Osteocyte (in vitro differentiated cells): ENCODE results near the gene ARVCF. TPM values are rescaled to one million over a fixed set of nuclear protein-coding genes. Genes with fewer than 3 reads are reported as not detected.
"Not testable (repeated sequence)": the region's sequence is repeated elsewhere in the genome, so short reads cannot be mapped to it uniquely, and the experiment has no call there.

Experiments
- DNase-seq: peaks from one replicate; pipeline ENCODE4 v3.0.0; 2021; ENCODE audit warnings: mixed read lengths; ENCODE audit not compliant: unreplicated experiment; ENCODE audit errors: extremely low spot score
- H3K27ac Mint-ChIP-seq: one replicate; pipeline ENCODE4 v1.8.0; 2021; ENCODE audit warnings: mild to moderate bottlenecking, mixed read lengths; ENCODE audit not compliant: unreplicated experiment
- H3K27me3 Mint-ChIP-seq: one replicate; pipeline ENCODE4 v1.8.0; 2021; ENCODE audit warnings: mixed read lengths; ENCODE audit not compliant: unreplicated experiment
- H3K36me3 Mint-ChIP-seq: one replicate; pipeline ENCODE4 v1.8.0; 2021; ENCODE audit warnings: mixed read lengths; ENCODE audit not compliant: unreplicated experiment
- H3K4me1 Mint-ChIP-seq: one replicate; pipeline ENCODE4 v1.8.0; 2021; ENCODE audit warnings: mixed read lengths; ENCODE audit not compliant: unreplicated experiment
- H3K4me3 Mint-ChIP-seq: one replicate; pipeline ENCODE4 v1.8.0; 2021; ENCODE audit warnings: mild to moderate bottlenecking, moderate library complexity, mixed read lengths; ENCODE audit not compliant: unreplicated experiment
- H3K9me3 Mint-ChIP-seq: one replicate; pipeline ENCODE4 v1.8.0; 2021; ENCODE audit warnings: mixed read lengths; ENCODE audit not compliant: unreplicated experiment
- total RNA-seq: library from RNA; stranded (reverse); gene quantifications from 2 replicates; pipeline ENCODE4 v1.2.1, GENCODE V29; 2021
- TF ChIP-seq, protein P1 (sequence below): fragments of 200-600 bp; sonication (generic); IDR thresholded peaks from 2 replicates; pipeline ENCODE4 v1.5.0; 2021; ENCODE audit warnings: antibody characterized with exemption, mild to moderate bottlenecking, moderate library complexity

Gene ARVCF
- total RNA-seq, 1 donor from 2014 or later: 29.3 TPM

DNA sequence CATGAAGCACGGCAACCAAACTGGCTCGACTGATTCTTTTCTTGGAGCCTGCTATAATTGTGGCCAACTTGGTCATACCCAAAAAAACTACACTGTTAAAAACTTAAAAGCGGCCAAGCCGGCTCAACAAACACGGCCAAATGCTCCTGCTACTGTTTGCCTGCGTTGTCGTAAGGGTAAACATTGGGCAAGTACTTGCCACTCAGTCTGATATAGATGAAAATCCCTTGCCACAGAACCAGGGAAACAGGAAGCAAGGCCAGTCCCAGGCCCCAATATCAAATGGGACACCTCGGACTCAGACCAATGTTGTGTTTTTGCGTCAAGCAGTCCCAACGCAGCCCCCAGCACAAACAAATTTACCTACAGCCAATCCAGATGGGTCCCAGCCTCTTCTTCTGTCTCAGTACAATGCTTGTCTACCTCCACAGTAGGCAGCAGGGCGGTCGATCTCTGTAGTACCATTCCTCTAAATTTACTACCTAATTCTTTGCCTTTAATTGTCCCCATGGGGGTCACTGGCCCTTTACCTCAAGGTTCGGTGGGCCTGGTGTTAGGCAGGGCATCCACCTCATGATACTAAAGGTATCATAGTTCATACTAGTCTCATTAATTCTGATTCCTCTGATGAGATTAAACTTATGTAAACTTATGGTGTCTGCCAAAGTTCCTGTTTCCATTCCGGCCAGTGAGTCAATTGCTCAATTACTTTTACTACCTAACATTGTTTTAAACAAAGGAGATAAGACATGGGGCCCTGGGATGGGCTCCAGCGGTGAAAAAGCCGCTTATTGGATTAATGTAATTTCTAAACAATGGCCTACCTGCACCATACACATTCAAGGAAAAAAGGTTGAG, 78.8 kb downstream of the ARVCF start:
- Mint-ChIP-seq H3K27ac (no peak overlapping the region), H3K36me3 (peaks cover 10% of the 10 kb centered on the region), H3K9me3 (peaks cover 17% of the 10 kb centered on the region), H3K27me3 (no peaks in the 10 kb centered on the region), H3K4me3 (no peak overlapping the region), H3K4me1 (peaks cover 18% of the 10 kb centered on the region)
- DNase-seq: no peak
- TF ChIP-seq, protein P1, sequence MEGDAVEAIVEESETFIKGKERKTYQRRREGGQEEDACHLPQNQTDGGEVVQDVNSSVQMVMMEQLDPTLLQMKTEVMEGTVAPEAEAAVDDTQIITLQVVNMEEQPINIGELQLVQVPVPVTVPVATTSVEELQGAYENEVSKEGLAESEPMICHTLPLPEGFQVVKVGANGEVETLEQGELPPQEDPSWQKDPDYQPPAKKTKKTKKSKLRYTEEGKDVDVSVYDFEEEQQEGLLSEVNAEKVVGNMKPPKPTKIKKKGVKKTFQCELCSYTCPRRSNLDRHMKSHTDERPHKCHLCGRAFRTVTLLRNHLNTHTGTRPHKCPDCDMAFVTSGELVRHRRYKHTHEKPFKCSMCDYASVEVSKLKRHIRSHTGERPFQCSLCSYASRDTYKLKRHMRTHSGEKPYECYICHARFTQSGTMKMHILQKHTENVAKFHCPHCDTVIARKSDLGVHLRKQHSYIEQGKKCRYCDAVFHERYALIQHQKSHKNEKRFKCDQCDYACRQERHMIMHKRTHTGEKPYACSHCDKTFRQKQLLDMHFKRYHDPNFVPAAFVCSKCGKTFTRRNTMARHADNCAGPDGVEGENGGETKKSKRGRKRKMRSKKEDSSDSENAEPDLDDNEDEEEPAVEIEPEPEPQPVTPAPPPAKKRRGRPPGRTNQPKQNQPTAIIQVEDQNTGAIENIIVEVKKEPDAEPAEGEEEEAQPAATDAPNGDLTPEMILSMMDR: no peak

DNA sequence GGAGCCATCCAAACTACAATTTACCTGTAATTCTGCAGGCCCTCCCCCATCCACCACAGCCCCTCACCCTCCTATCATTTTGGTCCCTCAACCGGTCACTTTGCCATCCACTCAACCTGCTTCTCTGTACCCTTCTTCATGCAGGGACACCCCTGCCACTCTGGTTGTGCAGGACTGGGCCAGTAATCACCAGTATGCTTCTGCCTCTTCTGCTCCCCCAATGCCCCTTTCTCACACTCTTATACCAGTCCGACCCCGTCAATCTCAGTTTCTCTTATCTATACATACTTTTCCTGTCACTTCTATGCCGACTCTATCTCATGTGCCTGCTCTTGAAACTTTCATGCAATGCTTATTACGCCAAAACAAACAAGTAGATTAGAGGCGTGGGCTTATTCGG, 80.1 kb downstream of the ARVCF start:
- H3K9me3 Mint-ChIP-seq: peaks cover 17% of the 10 kb centered on the region
- H3K27me3 Mint-ChIP-seq: no peaks in the 10 kb centered on the region
- TF ChIP-seq, protein P1: no peak
- no peak overlapping the region for H3K27ac Mint-ChIP-seq
- DNase-seq: no peak
- H3K4me3 Mint-ChIP-seq: no peak overlapping the region
- peaks cover 9% of the 10 kb centered on the region for H3K4me1 Mint-ChIP-seq
- H3K36me3 Mint-ChIP-seq: peaks cover 10% of the 10 kb centered on the region

DNA sequence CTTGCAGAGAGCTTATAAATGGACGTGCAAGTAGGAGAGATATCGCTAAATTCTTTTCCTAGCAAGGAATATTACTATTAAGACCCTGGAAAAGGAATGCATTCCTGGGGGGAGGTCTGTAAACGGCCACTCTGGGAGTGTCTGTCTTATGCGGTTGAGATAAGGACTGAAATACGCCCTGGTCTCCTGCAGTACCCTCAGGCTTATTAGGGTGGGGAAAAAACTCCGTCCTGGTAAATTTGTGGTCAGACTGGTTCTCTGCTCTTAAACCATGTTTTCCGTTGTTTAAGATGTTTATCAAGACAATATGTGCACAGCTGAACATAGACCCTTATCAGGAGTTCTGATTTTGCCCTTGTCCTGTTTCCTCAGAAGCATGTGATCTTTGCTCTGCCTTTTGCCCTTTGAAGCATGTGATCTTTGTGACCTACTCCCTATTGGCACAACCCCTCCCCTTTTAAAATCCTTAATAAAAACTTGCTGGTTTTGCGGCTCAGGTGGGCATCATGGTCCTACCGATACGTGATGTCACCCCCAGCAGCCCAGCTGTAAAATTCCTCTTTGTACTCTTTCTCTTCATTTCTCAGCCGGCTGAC, 81.4 kb downstream of the ARVCF start:
- not testable (repeated sequence) for DNase-seq, H3K4me1 Mint-ChIP-seq

DNA sequence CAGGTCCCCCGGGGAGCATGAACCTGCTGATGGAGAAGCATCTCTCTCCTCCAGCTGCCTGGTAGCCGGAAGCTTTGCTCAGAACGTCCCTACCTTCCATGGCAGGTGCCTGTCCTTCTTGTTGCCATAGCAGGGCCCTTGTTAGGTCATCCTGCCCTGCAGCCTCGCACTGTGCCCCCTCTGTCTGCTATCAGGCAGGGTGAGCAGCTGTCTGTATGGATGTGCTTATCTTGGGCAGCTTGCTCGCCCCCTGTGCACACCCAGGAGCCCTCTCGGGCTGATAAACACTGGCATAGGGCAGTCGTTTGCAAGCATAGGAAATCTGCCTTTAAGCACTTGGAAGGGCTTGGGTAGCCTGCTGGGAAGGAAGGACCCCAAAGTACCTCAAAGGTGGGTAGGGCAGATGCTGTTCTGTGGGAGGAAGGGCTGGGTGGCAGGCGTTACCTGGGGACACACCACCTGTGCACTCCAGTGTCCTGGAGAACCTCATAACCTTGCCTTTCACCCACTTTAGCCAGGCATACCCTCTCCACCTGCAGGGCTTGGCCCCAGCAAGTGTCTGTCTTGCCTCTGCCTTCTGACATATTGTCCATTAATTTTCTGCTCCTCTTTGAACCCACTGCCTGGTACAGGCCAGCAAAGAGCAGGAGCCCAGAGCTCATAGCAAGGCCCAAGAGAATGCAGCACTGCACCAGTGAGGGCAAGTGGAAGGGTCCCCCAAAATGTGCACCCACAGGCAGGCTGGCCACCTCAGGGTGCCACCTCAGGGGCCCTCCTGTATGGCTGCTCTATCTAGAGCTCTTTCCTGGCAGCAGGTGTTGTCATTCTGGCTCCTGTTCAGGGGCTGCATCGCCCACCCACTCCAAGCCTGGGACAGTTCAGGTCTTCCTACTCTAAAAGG, 83.0 kb downstream of the ARVCF start:
- Mint-ChIP-seq H3K36me3 (peaks cover 10% of the 10 kb centered on the region), H3K9me3 (peaks cover 17% of the 10 kb centered on the region), H3K27ac (no peak overlapping the region), H3K4me1 (no peaks in the 10 kb centered on the region), H3K4me3 (no peak overlapping the region), H3K27me3 (no peaks in the 10 kb centered on the region)
- TF ChIP-seq, protein P1: no peak
- DNase-seq: no peak

More for the DNA sequence above, 81.4 kb downstream of the ARVCF start:
- peaks cover 17% of the 10 kb centered on the region for H3K9me3 Mint-ChIP-seq
- peaks cover 10% of the 10 kb centered on the region for H3K36me3 Mint-ChIP-seq
- H3K4me3 Mint-ChIP-seq, H3K27ac Mint-ChIP-seq, H3K27me3 Mint-ChIP-seq: not testable (repeated sequence)

DNA sequence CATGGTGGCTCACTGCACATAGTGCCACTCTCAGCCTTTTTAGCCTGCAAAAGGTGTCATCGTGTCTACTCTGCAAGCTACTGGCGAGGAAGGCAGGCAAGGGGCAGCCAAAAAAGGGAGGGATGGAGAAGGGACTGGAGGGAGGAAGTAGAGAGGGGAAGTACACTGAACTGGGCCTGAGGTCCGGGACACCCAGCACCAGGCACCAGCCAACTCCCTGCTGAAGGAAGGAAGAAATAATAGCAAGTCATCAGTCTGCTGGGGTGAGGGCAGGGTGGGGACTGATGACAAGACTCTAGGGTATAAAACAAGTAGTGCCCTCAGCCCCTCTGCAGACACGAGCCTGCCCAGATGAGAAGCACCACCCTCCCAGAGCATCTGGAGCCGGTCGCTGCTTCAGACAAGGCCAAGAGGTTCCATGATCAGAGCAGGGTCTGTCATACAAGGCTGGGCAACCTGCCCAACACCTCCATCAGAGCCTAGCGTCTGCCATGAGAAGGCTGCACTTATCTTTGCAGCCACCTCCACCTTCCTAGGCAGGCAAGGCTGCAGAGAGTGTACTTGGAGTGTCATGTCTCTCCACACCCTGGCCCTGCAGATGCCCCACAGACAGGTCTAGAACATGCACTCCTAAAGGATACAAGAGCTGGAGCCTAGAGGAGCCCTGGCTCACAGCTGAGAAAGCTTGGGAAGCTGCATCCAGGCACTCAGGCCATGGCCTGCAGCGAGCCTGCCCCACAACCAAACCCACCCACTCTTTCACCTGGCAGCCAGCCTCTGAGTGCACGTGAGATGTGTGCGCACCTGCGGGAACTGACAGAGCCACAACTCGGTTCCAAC, 84.0 kb downstream of the ARVCF start:
- peaks cover 17% of the 10 kb centered on the region for H3K9me3 Mint-ChIP-seq
- no peaks in the 10 kb centered on the region for H3K27me3 Mint-ChIP-seq
- no peak overlapping the region for H3K4me3 Mint-ChIP-seq
- DNase-seq: no peak
- no peaks in the 10 kb centered on the region for H3K4me1 Mint-ChIP-seq
- H3K27ac Mint-ChIP-seq: no peak overlapping the region
- TF ChIP-seq, protein P1: no peak
- peaks cover 10% of the 10 kb centered on the region for H3K36me3 Mint-ChIP-seq
